ENCODE results near the gene PHLDB3. TPM values are rescaled to one million over a fixed set of nuclear protein-coding genes. Genes with fewer than 3 reads are reported as not detected.

PHLDB3 gene
- total RNA-seq, 1 experiment from 2014 or later: 6.7 TPM

GRCh38 chr19:43552616-43553015, 48.1 kb upstream of the PHLDB3 start:
- ChIA-PET CTCF (no interaction called here), POLR2A (no interaction called here)
- BruUV-seq (replicated peaks): no TSS peak
- Histone ChIP-seq H3K27me3 (ENCODE audit: control insufficient read depth, insufficient read depth, low read length) (no peaks in the 10 kb centered on the region), H3K4me1 (ENCODE audit: control insufficient read depth, insufficient read depth, low read length) (no peaks in the 10 kb centered on the region), H3K36me3 (ENCODE audit: control insufficient read depth, insufficient read depth, low read length) (no peaks in the 10 kb centered on the region), H3K9me3 (ENCODE audit: control insufficient read depth, insufficient read depth, low read depth, low read length) (no peaks in the 10 kb centered on the region), H3K27ac (ENCODE audit: low read length) (no peak overlapping the region), H3K4me3 (ENCODE audit: low read depth in 2 of 2, low read length in 2 of 2) (no peak overlapping the region)
- in situ Hi-C loops (cut with HindIII; ENCODE audit: low pct_unique_long_range_greater_than_20kb, low sequenced_read_pairs): no loop called here
- intact Hi-C loops (cut with micrococcal nuclease; ENCODE audit: unreplicated experiment): no loop called here
- ATAC-seq (no peak), DNase-seq (ENCODE audit: low read depth, low spot score) (no peak)
- TF ChIP-seq TCF7L2 (IDR thresholded peaks at IDR 0.05; ENCODE audit: low read depth, low read length) (no peak), REST (IDR thresholded peaks at IDR 0.05; ENCODE audit: insufficient read depth in 1 of 2, low read depth in 2 of 2, low read length in 1 of 2) (no peak), POLR2AphosphoS5 (IDR thresholded peaks at IDR 0.05; ENCODE audit: low read depth, low read length) (no peak), SIN3A (IDR thresholded peaks at IDR 0.05; ENCODE audit: borderline replicate concordance, insufficient read depth, low read depth, low read length) (no peak), CTCF (IDR thresholded peaks at IDR 0.05) (no peak)

GRCh38 chr19:43552198-43552450, 47.6 kb upstream of the PHLDB3 start:
- no peak overlapping the region for H3K4me3 ChIP-seq (ENCODE audit: low read depth in 2 of 2, low read length in 2 of 2)
- H3K36me3 ChIP-seq (ENCODE audit: control insufficient read depth, insufficient read depth, low read length): no peaks in the 10 kb centered on the region
- no peak for ATAC-seq
- BruUV-seq (replicated peaks): no TSS peak
- TF ChIP-seq SIN3A (IDR thresholded peaks at IDR 0.05; ENCODE audit: borderline replicate concordance, insufficient read depth, low read depth, low read length) (no peak), POLR2AphosphoS5 (IDR thresholded peaks at IDR 0.05; ENCODE audit: low read depth, low read length) (no peak), TCF7L2 (IDR thresholded peaks at IDR 0.05; ENCODE audit: low read depth, low read length) (no peak), REST (IDR thresholded peaks at IDR 0.05; ENCODE audit: insufficient read depth in 1 of 2, low read depth in 2 of 2, low read length in 1 of 2) (no peak), CTCF (IDR thresholded peaks at IDR 0.05) (no peak)
- no peaks in the 10 kb centered on the region for H3K27me3 ChIP-seq (ENCODE audit: control insufficient read depth, insufficient read depth, low read length)
- ChIA-PET POLR2A (no interaction called here), CTCF (no interaction called here)
- intact Hi-C loops (cut with micrococcal nuclease; ENCODE audit: unreplicated experiment): no loop called here
- in situ Hi-C loops (cut with HindIII; ENCODE audit: low pct_unique_long_range_greater_than_20kb, low sequenced_read_pairs): no loop called here
- no peak overlapping the region for H3K27ac ChIP-seq (ENCODE audit: low read length)
- no peak for DNase-seq (ENCODE audit: low read depth, low spot score)
- no peaks in the 10 kb centered on the region for H3K9me3 ChIP-seq (ENCODE audit: control insufficient read depth, insufficient read depth, low read depth, low read length)
- no peaks in the 10 kb centered on the region for H3K4me1 ChIP-seq (ENCODE audit: control insufficient read depth, insufficient read depth, low read length)

Data from Panc1 (cell line).